Osteocyte (in vitro differentiated cells): ENCODE measurements around the gene GBX2. TPM values are rescaled to one million over a fixed set of nuclear protein-coding genes. Genes with fewer than 3 reads are reported as not detected.
"Not testable (repeated sequence)": the region's sequence is repeated elsewhere in the genome, so short reads cannot be mapped to it uniquely, and the experiment has no call there.

Experiments
- DNase-seq: peaks from one replicate; pipeline ENCODE4 v3.0.0; 2021; ENCODE audit warnings: mixed read lengths; ENCODE audit not compliant: unreplicated experiment; ENCODE audit errors: extremely low spot score
- H3K27ac Mint-ChIP-seq: one replicate; pipeline ENCODE4 v1.8.0; 2021; ENCODE audit warnings: mild to moderate bottlenecking, mixed read lengths; ENCODE audit not compliant: unreplicated experiment
- H3K27me3 Mint-ChIP-seq: one replicate; pipeline ENCODE4 v1.8.0; 2021; ENCODE audit warnings: mixed read lengths; ENCODE audit not compliant: unreplicated experiment
- H3K36me3 Mint-ChIP-seq: one replicate; pipeline ENCODE4 v1.8.0; 2021; ENCODE audit warnings: mixed read lengths; ENCODE audit not compliant: unreplicated experiment
- H3K4me1 Mint-ChIP-seq: one replicate; pipeline ENCODE4 v1.8.0; 2021; ENCODE audit warnings: mixed read lengths; ENCODE audit not compliant: unreplicated experiment
- H3K4me3 Mint-ChIP-seq: one replicate; pipeline ENCODE4 v1.8.0; 2021; ENCODE audit warnings: mild to moderate bottlenecking, moderate library complexity, mixed read lengths; ENCODE audit not compliant: unreplicated experiment
- H3K9me3 Mint-ChIP-seq: one replicate; pipeline ENCODE4 v1.8.0; 2021; ENCODE audit warnings: mixed read lengths; ENCODE audit not compliant: unreplicated experiment
- total RNA-seq: library from RNA; stranded (reverse); gene quantifications from 2 replicates; pipeline ENCODE4 v1.2.1, GENCODE V29; 2021
- TF ChIP-seq, protein P1 (sequence below): fragments of 200-600 bp; sonication (generic); IDR thresholded peaks from 2 replicates; pipeline ENCODE4 v1.5.0; 2021; ENCODE audit warnings: antibody characterized with exemption, mild to moderate bottlenecking, moderate library complexity

Gene GBX2
- total RNA-seq, 1 donor from 2014 or later = 56.5 TPM

DNA sequence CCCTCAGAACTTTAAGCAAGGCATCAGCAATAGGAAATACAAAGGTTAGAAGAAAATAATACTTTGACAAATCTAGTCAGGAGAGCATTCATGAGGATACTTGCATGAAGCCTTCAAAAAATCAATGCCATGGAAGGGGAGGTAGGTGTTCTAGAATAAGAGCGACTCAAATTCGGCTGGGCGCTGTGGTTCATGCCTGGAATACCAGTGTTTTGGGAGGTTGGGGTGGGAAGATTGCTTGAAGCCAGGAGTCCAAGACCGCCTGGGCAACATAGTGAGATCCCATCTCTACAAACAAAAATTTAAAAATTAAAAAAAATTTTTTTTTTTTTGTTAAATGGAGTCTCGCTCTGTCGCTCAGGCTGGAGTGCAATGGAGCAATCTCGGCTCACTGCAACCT lies 21.8 kb downstream of the GBX2 start:
- no peak overlapping the region for H3K4me3 Mint-ChIP-seq
- H3K4me1 Mint-ChIP-seq = no peaks in the 10 kb centered on the region
- peaks cover 3% of the 10 kb centered on the region for H3K27me3 Mint-ChIP-seq
- H3K27ac Mint-ChIP-seq = no peak overlapping the region
- no peaks in the 10 kb centered on the region for H3K36me3 Mint-ChIP-seq
- H3K9me3 Mint-ChIP-seq = peaks cover 10% of the 10 kb centered on the region
- no peak for DNase-seq
- TF ChIP-seq, protein P1, sequence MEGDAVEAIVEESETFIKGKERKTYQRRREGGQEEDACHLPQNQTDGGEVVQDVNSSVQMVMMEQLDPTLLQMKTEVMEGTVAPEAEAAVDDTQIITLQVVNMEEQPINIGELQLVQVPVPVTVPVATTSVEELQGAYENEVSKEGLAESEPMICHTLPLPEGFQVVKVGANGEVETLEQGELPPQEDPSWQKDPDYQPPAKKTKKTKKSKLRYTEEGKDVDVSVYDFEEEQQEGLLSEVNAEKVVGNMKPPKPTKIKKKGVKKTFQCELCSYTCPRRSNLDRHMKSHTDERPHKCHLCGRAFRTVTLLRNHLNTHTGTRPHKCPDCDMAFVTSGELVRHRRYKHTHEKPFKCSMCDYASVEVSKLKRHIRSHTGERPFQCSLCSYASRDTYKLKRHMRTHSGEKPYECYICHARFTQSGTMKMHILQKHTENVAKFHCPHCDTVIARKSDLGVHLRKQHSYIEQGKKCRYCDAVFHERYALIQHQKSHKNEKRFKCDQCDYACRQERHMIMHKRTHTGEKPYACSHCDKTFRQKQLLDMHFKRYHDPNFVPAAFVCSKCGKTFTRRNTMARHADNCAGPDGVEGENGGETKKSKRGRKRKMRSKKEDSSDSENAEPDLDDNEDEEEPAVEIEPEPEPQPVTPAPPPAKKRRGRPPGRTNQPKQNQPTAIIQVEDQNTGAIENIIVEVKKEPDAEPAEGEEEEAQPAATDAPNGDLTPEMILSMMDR = no peak

DNA sequence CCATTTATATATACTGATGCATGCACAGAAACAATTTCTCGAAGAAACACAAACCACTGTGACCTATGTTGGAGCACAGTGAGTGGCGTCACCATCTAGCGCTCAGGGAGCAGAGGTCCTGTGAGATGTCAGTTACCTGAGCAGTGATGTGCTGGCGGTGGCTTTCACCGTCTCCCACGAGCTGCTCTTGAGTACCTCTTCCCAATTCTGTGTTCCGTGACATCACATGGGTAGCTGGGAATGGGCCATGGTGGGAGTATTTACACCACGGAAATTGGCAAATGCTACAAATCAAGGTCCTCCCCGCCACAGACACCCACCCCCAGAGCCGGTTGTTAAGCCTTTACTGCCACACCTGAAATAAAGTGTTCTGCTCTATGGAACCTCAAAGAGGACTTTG lies 24.4 kb downstream of the GBX2 start:
- TF ChIP-seq, protein P1 = no peak
- no peak overlapping the region for H3K27ac Mint-ChIP-seq
- peaks cover 3% of the 10 kb centered on the region for H3K27me3 Mint-ChIP-seq
- H3K4me1 Mint-ChIP-seq = no peaks in the 10 kb centered on the region
- no peaks in the 10 kb centered on the region for H3K36me3 Mint-ChIP-seq
- no peak overlapping the region for H3K4me3 Mint-ChIP-seq
- no peak for DNase-seq
- no peaks in the 10 kb centered on the region for H3K9me3 Mint-ChIP-seq

DNA sequence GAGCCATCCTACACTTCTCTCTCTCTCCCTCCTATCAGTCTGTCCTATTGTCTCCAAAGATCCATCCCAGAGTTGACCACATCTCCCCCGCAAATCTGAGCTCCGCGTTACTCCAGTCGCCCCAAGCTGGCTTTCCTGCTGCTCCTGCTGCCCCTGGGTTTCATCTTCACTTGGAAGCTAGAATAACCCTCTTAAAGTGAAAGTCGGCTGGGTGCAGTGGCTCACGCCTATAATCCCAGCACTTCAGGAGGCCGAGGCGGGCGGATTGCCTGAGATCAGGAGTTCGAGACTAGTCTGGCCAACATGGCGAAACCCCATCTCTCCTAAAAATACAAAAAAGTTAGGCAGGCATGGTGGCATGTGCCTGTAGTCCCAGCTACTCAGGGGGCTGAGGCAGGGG lies 26.6 kb downstream of the GBX2 start:
- not testable (repeated sequence) for H3K4me1 Mint-ChIP-seq, H3K27me3 Mint-ChIP-seq, H3K4me3 Mint-ChIP-seq, DNase-seq, H3K36me3 Mint-ChIP-seq, H3K9me3 Mint-ChIP-seq, H3K27ac Mint-ChIP-seq

DNA sequence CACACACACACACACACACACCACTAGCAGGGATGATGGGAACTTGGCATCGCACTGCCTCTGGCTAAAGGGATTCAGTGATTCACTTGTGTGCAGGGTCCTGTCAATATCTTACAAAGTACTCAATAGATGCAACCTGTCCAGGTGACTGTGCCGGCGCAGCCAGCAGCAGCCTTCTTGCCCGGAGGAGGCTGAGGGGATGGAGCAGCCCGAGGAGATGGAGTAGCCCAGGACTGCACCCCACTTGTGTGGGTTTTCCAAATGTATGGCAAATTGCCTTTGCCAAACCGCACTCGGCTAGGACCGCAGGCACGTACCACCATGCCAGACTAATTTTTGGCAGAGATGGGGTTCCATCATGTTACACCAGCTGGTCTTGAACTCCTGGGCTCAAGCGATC lies 31.1 kb downstream of the GBX2 start:
- DNase-seq = no peak
- Mint-ChIP-seq H3K27ac (no peak overlapping the region), H3K4me3 (no peak overlapping the region), H3K9me3 (no peaks in the 10 kb centered on the region), H3K36me3 (peaks cover 7% of the 10 kb centered on the region), H3K4me1 (no peaks in the 10 kb centered on the region), H3K27me3 (no peaks in the 10 kb centered on the region)
- TF ChIP-seq, protein P1 = no peak

DNA sequence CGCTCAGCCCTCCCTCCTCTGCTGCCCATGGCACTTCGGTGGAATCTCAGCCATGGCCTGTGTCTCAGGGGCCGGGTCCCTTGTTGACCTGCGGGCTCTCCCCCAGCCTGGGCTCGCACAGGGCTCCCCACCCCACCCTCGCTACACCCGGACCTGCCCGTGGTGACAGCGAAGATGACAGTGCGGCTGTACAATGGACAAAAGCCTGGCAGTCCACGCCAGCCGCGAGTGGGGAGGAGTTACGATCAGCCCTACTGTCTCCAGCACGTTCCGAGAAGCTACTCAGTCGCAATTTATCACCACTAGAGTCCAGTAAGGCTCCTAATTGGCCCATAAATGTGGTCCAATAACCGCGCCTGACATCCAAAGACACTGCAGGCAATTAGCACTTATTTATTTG lies 31.6 kb downstream of the GBX2 start:
- H3K4me3 Mint-ChIP-seq = no peak overlapping the region
- DNase-seq = no peak
- peaks cover 9% of the 10 kb centered on the region for H3K36me3 Mint-ChIP-seq
- no peak overlapping the region for H3K27ac Mint-ChIP-seq
- no peaks in the 10 kb centered on the region for H3K9me3 Mint-ChIP-seq
- TF ChIP-seq, protein P1 = no peak
- H3K4me1 Mint-ChIP-seq = no peaks in the 10 kb centered on the region
- no peaks in the 10 kb centered on the region for H3K27me3 Mint-ChIP-seq

DNA sequence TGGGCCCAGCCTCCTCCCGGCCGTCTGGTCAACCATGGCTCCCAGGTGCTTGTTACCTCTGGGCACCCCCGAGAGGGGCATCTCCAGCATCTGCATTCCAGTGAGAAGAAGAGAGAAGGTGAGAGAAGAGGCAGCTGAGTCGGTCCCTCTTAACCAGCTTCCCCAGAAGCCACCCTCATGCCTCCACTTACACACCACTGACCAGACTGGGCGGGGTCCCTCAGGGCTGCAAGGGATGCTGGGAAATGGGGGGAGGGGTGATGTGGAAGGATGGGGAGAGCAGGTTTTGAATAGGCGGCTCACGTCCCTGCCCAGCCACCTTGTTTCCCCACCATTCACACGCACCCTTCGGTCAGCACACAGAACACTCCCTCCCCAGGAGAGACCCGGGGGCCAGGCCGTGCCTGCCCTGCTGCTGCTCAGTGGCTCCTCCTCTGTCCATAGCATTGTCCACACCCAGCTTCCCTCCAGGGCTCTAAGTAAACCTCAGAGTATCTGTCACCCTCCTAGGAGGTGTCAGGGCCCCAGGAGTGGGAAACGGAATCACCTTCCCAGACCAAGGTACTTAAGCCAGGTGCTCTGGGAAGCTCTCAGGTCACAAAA lies 34.7 kb downstream of the GBX2 start:
- DNase-seq = no peak
- no peaks in the 10 kb centered on the region for H3K9me3 Mint-ChIP-seq
- H3K27ac Mint-ChIP-seq = no peak overlapping the region
- H3K4me1 Mint-ChIP-seq = no peaks in the 10 kb centered on the region
- no peaks in the 10 kb centered on the region for H3K27me3 Mint-ChIP-seq
- TF ChIP-seq, protein P1 = no peak
- H3K4me3 Mint-ChIP-seq = no peak overlapping the region
- H3K36me3 Mint-ChIP-seq = peaks cover 9% of the 10 kb centered on the region
